GM23248 (cell line): ENCODE measurements around the gene GIGYF2. TPM values are rescaled to one million over a fixed set of nuclear protein-coding genes. Genes with fewer than 3 reads are reported as not detected.

ENCODE experiments used
- DNase-seq: peaks from one replicate; pipeline ENCODE4 v3.0.0-alpha.2; 2015
- H2AFZ ChIP-seq: fragments of 200-600 bp; sonication (generic); 2 replicates; pipeline ENCODE4 v1.6.1; 2016; ENCODE audit warnings: antibody characterized with exemption
- H3F3A ChIP-seq: fragments of 200-600 bp; sonication (generic); 2 replicates; pipeline ENCODE4 v1.6.1; 2016; ENCODE audit warnings: mild to moderate bottlenecking, antibody characterized with exemption, mixed run types; ENCODE audit not compliant: insufficient read depth
- H3K27ac ChIP-seq: fragments of 200-600 bp; sonication (generic); 2 replicates; pipeline ENCODE4 v1.5.1; 2016; ENCODE audit warnings: mild to moderate bottlenecking
- H3K27me3 ChIP-seq: fragments of 200-600 bp; sonication (generic); replicated peaks from 2 replicates; pipeline ENCODE4 v1.6.1; 2016; ENCODE audit warnings: mild to moderate bottlenecking; ENCODE audit not compliant: insufficient read depth
- H3K36me3 ChIP-seq: fragments of 200-600 bp; sonication (generic); 2 replicates; pipeline ENCODE4 v1.6.1; 2016; ENCODE audit warnings: low read depth, mild to moderate bottlenecking
- H3K4me1 ChIP-seq: fragments of 200-600 bp; sonication (generic); 2 replicates; pipeline ENCODE4 v1.6.1; 2016; ENCODE audit warnings: mild to moderate bottlenecking; ENCODE audit not compliant: insufficient read depth
- H3K4me2 ChIP-seq: fragments of 200-600 bp; sonication (generic); one replicate; pipeline ENCODE4 v1.6.1; 2016; ENCODE audit warnings: mild to moderate bottlenecking; ENCODE audit not compliant: unreplicated experiment
- H3K4me3 ChIP-seq: fragments of 200-600 bp; sonication (generic); 2 replicates; pipeline ENCODE4 v1.5.1; 2016; ENCODE audit warnings: mild to moderate bottlenecking
- H3K79me2 ChIP-seq: fragments of 200-600 bp; sonication (generic); 2 replicates; pipeline ENCODE4 v1.6.1; 2016; ENCODE audit warnings: mild to moderate bottlenecking; ENCODE audit not compliant: insufficient read depth
- H3K9ac ChIP-seq: fragments of 200-600 bp; sonication (generic); 2 replicates; pipeline ENCODE4 v1.6.1; 2016; ENCODE audit warnings: mild to moderate bottlenecking
- H3K9me2 ChIP-seq: fragments of 200-600 bp; sonication (generic); 2 replicates; pipeline ENCODE4 v1.6.1; 2016; ENCODE audit warnings: mixed run types, mild to moderate bottlenecking, moderate library complexity; ENCODE audit not compliant: insufficient read depth
- H3K9me3 ChIP-seq: fragments of 200-600 bp; sonication (generic); one replicate; pipeline ENCODE4 v1.6.1; 2017; ENCODE audit warnings: low read depth
- H4K20me1 ChIP-seq: fragments of 200-600 bp; sonication (generic); 2 replicates; pipeline ENCODE4 v1.6.0; 2016; ENCODE audit not compliant: insufficient read depth
- EZH2 ChIP-seq: fragments of 200-600 bp; sonication (generic); IDR thresholded peaks from 2 replicates; pipeline ENCODE4 v1.6.1; 2018; ENCODE audit warnings: antibody characterized with exemption, mild to moderate bottlenecking; ENCODE audit not compliant: insufficient read depth, poor library complexity, severe bottlenecking
- EZH2phosphoT487 ChIP-seq: fragments of 200-600 bp; sonication (generic); IDR thresholded peaks from 2 replicates; pipeline ENCODE4 v1.6.1; 2018; ENCODE audit warnings: antibody characterized with exemption, moderate library complexity, mild to moderate bottlenecking, low read depth; ENCODE audit not compliant: insufficient read depth
- WGBS, 2 experiments: methylation state at CpG; one replicate each; pipeline ENCODE4 v1.1.6; 2015 to 2017; ENCODE audit warnings: low lambda C conversion rate in 2 of 2, low coverage in 1 of 2; ENCODE audit errors: missing lambda C conversion rate in 2 of 2; 5-methylcytosine and 5-hydroxymethylcytosine counted together
- in situ Hi-C: fragments of 300-500 bp; cut with MboI; formaldehyde crosslinking; loops from 2 replicates; pipeline ENCODE4 v1.15.0; 2020
- polyA plus RNA-seq: library from polyadenylated mRNA; unstranded; fragments of >200 nt; fragmentation: Nextera tagmentation; extraction: Ambion mirVana; gene quantifications from 2 replicates; pipeline ENCODE4 v1.2.1, GENCODE V29; 2016
- total RNA-seq: library from RNA; depleted of rRNA; stranded (reverse); fragments of >200 nt; shearing (Covaris generic); gene quantifications from 2 replicates; pipeline ENCODE4 v1.2.3, GENCODE V29; 2014

Gene GIGYF2
- total and polyA plus RNA-seq, 2 experiments from 2014 or later = 27.2 to 35.2 TPM

GRCh38 chr2:232871835-232872736 is 175.0 kb downstream of the GIGYF2 start:
- Histone ChIP-seq H3K27ac (no peak overlapping the region), H3K4me2 (no peak overlapping the region), H4K20me1 (no peaks in the 10 kb centered on the region), H3K4me3 (no peak overlapping the region), H3F3A (no peaks in the 10 kb centered on the region), H3K79me2 (no peaks in the 10 kb centered on the region), H3K9me2 (no peaks in the 10 kb centered on the region), H3K9me3 (no peaks in the 10 kb centered on the region), H3K4me1 (no peaks in the 10 kb centered on the region), H3K36me3 (no peaks in the 10 kb centered on the region), H2AFZ (no peak overlapping the region), H3K27me3 (no peaks in the 10 kb centered on the region), H3K9ac (no peak overlapping the region)
- in situ Hi-C loops = no loop called here
- 84 to 86% methylated on average over 21 to 22 of the region's 22 CpGs for WGBS, 2 experiments
- DNase-seq = no peak
- TF ChIP-seq EZH2 = no peak
- TF ChIP-seq EZH2phosphoT487 = no peak

GRCh38 chr2:232872826-232873225 is 175.7 kb downstream of the GIGYF2 start:
- in situ Hi-C loops = no loop called here
- H3K9ac ChIP-seq = no peak overlapping the region
- no peaks in the 10 kb centered on the region for H3K27me3 ChIP-seq
- TF ChIP-seq EZH2phosphoT487 (no peak), EZH2 (no peak)
- no peak overlapping the region for H3K4me2 ChIP-seq
- no peak for DNase-seq
- H3K36me3 ChIP-seq = no peaks in the 10 kb centered on the region
- no peaks in the 10 kb centered on the region for H3K79me2 ChIP-seq
- no peaks in the 10 kb centered on the region for H3K9me3 ChIP-seq
- H2AFZ ChIP-seq = no peak overlapping the region
- H3K9me2 ChIP-seq = no peaks in the 10 kb centered on the region
- no peak overlapping the region for H3K4me3 ChIP-seq
- no peaks in the 10 kb centered on the region for H4K20me1 ChIP-seq
- H3K4me1 ChIP-seq = no peaks in the 10 kb centered on the region
- H3K27ac ChIP-seq = no peak overlapping the region
- no peaks in the 10 kb centered on the region for H3F3A ChIP-seq
- 83% methylated on average over 9 of the region's 9 CpGs for WGBS, 2 experiments

- H3K79me2 ChIP-seq = no peaks in the 10 kb centered on the region
- 91 to 92% methylated on average over 12 to 14 of the region's 14 CpGs for WGBS, 2 experiments
- H3K4me2 ChIP-seq = no peak overlapping the region
- no peak overlapping the region for H3K9ac ChIP-seq
- no peaks in the 10 kb centered on the region for H3K9me2 ChIP-seq
- H2AFZ ChIP-seq = no peak overlapping the region
- no peaks in the 10 kb centered on the region for H3K9me3 ChIP-seq
- no peak overlapping the region for H3K27ac ChIP-seq
- H3K27me3 ChIP-seq = no peaks in the 10 kb centered on the region
- TF ChIP-seq EZH2 (no peak), EZH2phosphoT487 (no peak)
- in situ Hi-C loops = no loop called here
- no peaks in the 10 kb centered on the region for H4K20me1 ChIP-seq
- no peaks in the 10 kb centered on the region for H3K36me3 ChIP-seq
- no peaks in the 10 kb centered on the region for H3K4me1 ChIP-seq
- H3K4me3 ChIP-seq = no peak overlapping the region
- H3F3A ChIP-seq = no peaks in the 10 kb centered on the region
- DNase-seq = no peak
Measured at GRCh38 chr2:232873292-232873908, 176.3 kb downstream of the GIGYF2 start.

- TF ChIP-seq EZH2 (no peak), EZH2phosphoT487 (no peak)
Measured at GRCh38 chr2:232873909-232874641, 176.9 kb downstream of the GIGYF2 start.

More at GRCh38 chr2:232873909-232874641, 176.9 kb downstream of the GIGYF2 start:
- Histone ChIP-seq H3K9ac (no peak overlapping the region), H2AFZ (no peak overlapping the region), H3K4me1 (no peaks in the 10 kb centered on the region), H3K4me3 (no peak overlapping the region), H3K9me2 (no peaks in the 10 kb centered on the region), H3K9me3 (no peaks in the 10 kb centered on the region), H3K79me2 (no peaks in the 10 kb centered on the region), H3F3A (no peaks in the 10 kb centered on the region), H3K27ac (no peak overlapping the region), H3K27me3 (no peaks in the 10 kb centered on the region), H3K36me3 (no peaks in the 10 kb centered on the region), H3K4me2 (no peak overlapping the region), H4K20me1 (no peaks in the 10 kb centered on the region)
- WGBS, 2 experiments = 89 to 92% methylated on average over 6 of the region's 6 CpGs
- DNase-seq = no peak
- in situ Hi-C loops = no loop called here
